Measurements from ENCODE around the gene NUP210. TPM values are rescaled to one million over a fixed set of nuclear protein-coding genes. Genes with fewer than 3 reads are reported as not detected.

NUP210 gene
- total RNA-seq, 1 experiment from 2014 or later = 11.4 TPM

- no peak overlapping the region for H3K4me3 ChIP-seq (ENCODE audit: low read depth, low read length, poor library complexity, severe bottlenecking)
- intact Hi-C loops (cut with micrococcal nuclease; ENCODE audit: unreplicated experiment) = no loop called here
- H3K27ac ChIP-seq (ENCODE audit: low read depth, low read length, poor library complexity, severe bottlenecking) = no peak overlapping the region
- H3K27me3 ChIP-seq (replicated peaks; ENCODE audit: insufficient read depth, low read depth, low read length, poor library complexity) = no peaks in the 10 kb centered on the region
- ChIA-PET CTCF (no interaction called here), POLR2A (ENCODE audit: low non-redundant PET) (no interaction called here)
- no peaks in the 10 kb centered on the region for H3K9me3 ChIP-seq (ENCODE audit: low read depth, low read length, poor library complexity, severe bottlenecking)
- no TSS peak for BruUV-seq (replicated peaks)
- H3K36me3 ChIP-seq (ENCODE audit: insufficient read depth, low read length, poor library complexity, severe bottlenecking) = no peaks in the 10 kb centered on the region
- H3K4me1 ChIP-seq (ENCODE audit: insufficient read depth, low read length, poor library complexity, severe bottlenecking) = no peaks in the 10 kb centered on the region
- DNase-seq (ENCODE audit: low spot score) = no peak
- TF ChIP-seq CTCF (conservative IDR thresholded peaks at IDR 0.05; ENCODE audit: low read depth, low read length) (no peak), EZH2 (IDR thresholded peaks at IDR 0.05; ENCODE audit: borderline replicate concordance, low read depth, low read length, poor library complexity, severe bottlenecking) (no peak)
Observed at GRCh38 chr3:13299531-13300155, 120.5 kb downstream of the NUP210 start.

- H3K27me3 ChIP-seq (replicated peaks; ENCODE audit: insufficient read depth, low read depth, low read length, poor library complexity) = no peaks in the 10 kb centered on the region
- no peaks in the 10 kb centered on the region for H3K9me3 ChIP-seq (ENCODE audit: low read depth, low read length, poor library complexity, severe bottlenecking)
- CTCF ChIA-PET = no interaction called here
- H3K4me3 ChIP-seq (ENCODE audit: low read depth, low read length, poor library complexity, severe bottlenecking) = no peak overlapping the region
- H3K36me3 ChIP-seq (ENCODE audit: insufficient read depth, low read length, poor library complexity, severe bottlenecking) = no peaks in the 10 kb centered on the region
- no peak overlapping the region for H3K27ac ChIP-seq (ENCODE audit: low read depth, low read length, poor library complexity, severe bottlenecking)
- POLR2A ChIA-PET (ENCODE audit: low non-redundant PET) = no interaction called here
- no TSS peak for BruUV-seq (replicated peaks)
- TF ChIP-seq CTCF (conservative IDR thresholded peaks at IDR 0.05; ENCODE audit: low read depth, low read length) = no peak
- no peak for TF ChIP-seq EZH2 (IDR thresholded peaks at IDR 0.05; ENCODE audit: borderline replicate concordance, low read depth, low read length, poor library complexity, severe bottlenecking)
- intact Hi-C loops (cut with micrococcal nuclease; ENCODE audit: unreplicated experiment) = no loop called here
- no peak for DNase-seq (ENCODE audit: low spot score)
- no peaks in the 10 kb centered on the region for H3K4me1 ChIP-seq (ENCODE audit: insufficient read depth, low read length, poor library complexity, severe bottlenecking)
Observed at GRCh38 chr3:13296662-13297061, 123.5 kb downstream of the NUP210 start.

GRCh38 chr3:13294442-13295351 is 125.4 kb downstream of the NUP210 start:
- Histone ChIP-seq H3K27me3 (replicated peaks; ENCODE audit: insufficient read depth, low read depth, low read length, poor library complexity) (no peaks in the 10 kb centered on the region), H3K9me3 (ENCODE audit: low read depth, low read length, poor library complexity, severe bottlenecking) (no peaks in the 10 kb centered on the region), H3K4me1 (ENCODE audit: insufficient read depth, low read length, poor library complexity, severe bottlenecking) (no peaks in the 10 kb centered on the region), H3K36me3 (ENCODE audit: insufficient read depth, low read length, poor library complexity, severe bottlenecking) (no peaks in the 10 kb centered on the region), H3K4me3 (ENCODE audit: low read depth, low read length, poor library complexity, severe bottlenecking) (no peak overlapping the region), H3K27ac (ENCODE audit: low read depth, low read length, poor library complexity, severe bottlenecking) (no peak overlapping the region)
- TF ChIP-seq EZH2 (IDR thresholded peaks at IDR 0.05; ENCODE audit: borderline replicate concordance, low read depth, low read length, poor library complexity, severe bottlenecking) = no peak
- no peak for TF ChIP-seq CTCF (conservative IDR thresholded peaks at IDR 0.05; ENCODE audit: low read depth, low read length)
- no TSS peak for BruUV-seq (replicated peaks)
- ChIA-PET CTCF (no interaction called here), POLR2A (ENCODE audit: low non-redundant PET) (no interaction called here)
- no peak for DNase-seq (ENCODE audit: low spot score)
- intact Hi-C loops (cut with micrococcal nuclease; ENCODE audit: unreplicated experiment) = no loop called here

Measured in A673 (cell line).